HS-27A (cell line): ENCODE data around the gene BICC1.

ENCODE experiments used
- DNase-seq: peaks from one replicate; pipeline ENCODE4 v3.0.0-alpha.2; 2012; ENCODE audit warnings: low read depth, missing footprints

BICC1 gene

DNA sequence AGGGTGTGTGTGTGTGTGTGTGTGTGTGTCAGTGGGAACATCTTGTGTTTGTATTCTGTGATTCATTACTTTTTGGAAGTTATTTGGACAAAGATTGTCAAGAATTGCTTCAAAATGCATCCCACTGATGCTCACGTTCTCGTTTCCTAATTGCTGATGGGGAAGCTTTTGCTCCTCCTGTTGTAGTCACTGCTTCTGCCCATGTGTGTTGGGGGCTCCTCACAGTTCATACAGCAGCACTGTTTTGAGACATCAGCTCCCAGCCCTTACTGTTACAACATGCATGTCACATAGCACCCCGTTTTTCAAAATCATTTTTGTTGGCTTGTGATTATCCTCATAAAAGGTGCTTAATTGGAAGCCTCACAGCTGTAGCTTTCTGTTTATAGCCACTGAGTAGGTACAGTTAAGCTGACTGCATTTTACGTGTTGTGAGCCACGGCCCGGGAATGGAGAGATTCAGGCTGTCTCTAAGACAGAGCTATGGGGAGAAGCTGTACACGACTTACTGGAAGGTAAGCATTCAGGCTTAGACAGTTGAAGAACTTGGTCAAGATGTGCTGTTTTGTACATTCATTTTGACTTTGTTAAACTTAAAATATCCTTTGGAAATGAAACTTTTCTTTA lies 87.4 kb downstream of the BICC1 start:
- no peak for DNase-seq

DNA sequence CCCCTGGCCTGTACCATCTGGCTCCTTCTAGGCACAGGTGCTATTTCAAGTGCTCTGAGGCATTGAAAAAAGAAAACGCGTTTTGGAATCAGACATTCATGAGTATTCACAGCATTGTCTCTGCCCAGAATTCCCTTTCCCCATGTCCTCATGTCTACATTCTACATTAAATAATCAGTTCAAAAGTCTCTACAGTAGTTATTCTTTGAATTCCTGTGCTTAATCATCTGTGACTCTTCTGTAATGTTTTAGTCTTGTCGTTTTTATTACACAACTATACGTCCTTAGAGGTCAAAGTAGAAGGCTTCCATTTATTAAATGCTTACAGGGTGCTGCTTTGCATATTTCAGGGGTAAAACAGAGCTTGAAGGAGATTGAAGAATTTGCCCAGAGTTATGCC lies 95.7 kb downstream of the BICC1 start:
- no peak for DNase-seq

DNA sequence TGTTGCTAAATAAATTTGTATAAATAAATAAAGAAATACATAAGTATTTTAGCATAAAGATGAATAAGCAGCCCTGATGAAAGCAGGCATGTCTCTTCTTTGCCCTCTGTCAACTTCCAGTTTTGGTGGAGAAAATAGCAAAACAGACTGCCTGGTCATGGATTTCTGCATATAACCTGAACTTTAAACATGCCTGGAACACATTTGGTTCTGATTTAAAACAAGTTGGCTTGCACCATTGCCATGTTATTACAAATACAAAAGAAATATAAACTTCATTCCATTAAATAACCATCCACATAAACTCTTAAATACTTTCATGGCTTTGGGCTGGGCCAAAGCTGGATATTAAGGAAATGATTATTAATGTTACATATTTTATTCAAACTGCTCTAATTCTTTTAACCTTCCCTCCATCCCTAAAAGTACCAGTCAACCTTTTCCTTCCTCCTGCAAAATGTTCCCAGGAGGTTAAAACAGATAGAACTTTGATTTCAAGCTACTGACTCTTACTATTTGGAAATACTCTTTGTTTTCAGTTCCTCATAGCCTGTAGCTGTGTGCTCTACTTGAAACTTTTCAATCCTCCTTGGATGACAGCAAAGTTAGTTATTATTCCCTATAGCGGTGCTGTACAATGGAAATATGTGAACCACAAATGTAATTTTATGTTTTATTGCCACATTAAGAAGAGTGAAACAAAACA lies 96.3 kb downstream of the BICC1 start:
- no peak for DNase-seq

DNA sequence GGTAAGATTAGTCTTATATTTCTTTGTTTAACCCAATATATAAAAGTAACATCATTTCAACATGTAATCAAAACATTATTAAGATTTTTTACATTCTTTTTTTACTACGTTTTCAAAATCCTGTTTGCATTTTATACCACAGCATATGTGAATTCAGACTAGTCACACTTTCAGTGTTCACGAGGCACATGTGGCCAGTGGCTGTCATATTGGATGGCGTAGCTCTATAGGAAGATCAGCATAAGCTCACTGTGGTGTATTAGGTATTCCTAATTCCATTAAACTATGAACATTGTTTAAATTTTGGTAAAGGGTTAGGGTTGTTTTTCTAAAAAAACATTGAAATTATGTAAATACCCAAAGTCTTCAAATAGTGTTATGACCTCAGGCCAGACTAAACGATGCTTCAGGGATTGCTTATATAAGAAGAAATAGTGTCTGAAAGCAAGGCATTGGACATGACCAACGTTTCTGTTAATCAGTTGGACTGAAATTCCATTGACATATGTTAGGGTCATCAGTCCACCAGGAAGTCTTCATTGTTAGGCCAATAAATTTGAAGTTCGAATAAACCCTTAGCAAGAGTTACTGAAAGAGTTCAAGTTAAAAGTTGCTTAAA lies 97.0 kb downstream of the BICC1 start:
- DNase-seq: no peak

DNA sequence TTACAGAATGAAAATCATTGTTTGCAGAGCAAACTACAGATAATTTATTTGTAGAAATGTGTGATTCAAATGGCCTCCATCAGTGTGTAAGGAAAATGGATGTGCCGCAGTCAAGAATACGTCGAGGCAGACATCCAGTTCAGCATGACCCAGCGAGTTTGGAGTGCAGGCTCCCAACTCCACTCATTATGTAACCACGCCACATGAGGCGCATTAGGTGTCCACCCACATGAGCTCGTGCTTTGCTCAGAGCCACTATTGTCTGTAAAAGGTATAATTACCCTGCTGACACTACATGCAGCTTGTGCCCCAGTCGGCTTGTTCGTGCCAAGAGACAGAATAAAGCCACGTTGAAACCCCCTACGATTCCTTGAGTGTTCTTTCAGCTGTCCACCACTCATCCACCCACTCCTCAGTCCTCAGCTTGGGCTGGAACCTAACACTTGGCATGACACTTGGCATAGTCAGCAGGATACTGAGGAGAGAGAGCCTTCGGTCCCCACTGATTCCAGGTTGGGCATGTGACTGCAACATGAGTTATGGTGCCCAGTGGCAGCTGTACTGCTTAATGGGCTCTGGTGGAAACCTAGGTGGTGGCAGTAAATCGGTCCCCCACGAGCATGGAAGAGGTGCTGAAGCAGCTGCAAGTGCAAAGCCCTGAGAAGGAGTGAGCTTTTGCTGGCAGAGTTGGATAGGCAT lies 102.7 kb downstream of the BICC1 start:
- DNase-seq: no peak

DNA sequence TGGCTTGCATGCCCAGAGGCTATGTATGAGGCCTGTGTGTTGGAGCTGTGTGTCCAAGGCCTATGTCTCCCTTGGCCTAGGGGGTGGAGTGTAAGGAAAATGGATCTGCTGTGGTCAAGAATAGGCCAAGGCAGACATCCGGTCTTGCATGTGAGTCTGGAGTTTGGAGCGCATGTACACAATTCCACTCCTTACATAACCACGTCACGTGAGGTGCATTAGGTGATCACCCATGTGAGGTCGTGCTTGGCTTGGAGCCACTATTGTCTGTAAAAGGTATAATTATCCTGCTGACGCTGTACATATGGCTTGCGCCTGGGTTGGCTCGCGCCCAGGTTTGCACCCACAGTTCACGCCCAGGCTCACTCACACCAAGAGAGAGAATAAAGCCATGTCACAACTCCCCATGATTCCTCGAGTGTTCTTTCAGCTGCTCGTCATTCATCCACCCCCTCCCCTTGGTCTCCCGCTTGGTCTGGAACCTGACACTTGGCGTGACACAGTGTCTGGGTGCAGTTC lies 105.5 kb downstream of the BICC1 start:
- DNase-seq: no peak

DNA sequence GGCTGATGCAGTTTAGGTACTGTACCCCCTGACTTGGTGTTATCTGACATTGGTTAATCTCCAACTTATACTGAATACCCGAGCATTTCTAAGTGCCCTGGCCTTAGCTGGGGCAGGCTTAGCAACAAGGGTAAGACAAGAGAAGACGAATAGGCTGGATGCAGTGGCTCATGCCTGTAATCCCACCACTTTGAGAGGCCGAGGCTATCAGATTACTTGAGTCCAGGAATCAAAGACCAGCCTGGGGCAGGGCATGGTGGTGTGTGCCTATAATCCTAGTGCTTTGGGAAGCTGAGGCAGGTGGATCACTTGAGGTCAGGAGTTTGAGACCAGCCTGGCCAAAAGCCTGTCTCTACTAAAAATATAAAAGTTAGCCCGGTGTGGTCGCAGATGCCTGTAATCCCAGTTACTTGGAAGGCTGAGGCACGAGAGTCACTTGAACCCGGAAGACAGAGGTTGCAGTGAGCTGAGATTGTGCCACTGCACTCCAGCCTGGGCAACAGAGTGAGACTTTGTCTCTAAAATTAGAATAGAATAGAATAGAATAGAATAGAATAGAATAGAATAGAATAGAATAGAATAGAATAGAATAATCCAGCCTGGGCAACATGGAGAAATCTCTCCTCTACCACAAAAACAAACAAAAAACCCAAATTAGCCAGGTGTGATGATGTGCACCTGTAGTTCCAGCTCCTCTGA lies 108.9 kb downstream of the BICC1 start:
- no peak for DNase-seq

DNA sequence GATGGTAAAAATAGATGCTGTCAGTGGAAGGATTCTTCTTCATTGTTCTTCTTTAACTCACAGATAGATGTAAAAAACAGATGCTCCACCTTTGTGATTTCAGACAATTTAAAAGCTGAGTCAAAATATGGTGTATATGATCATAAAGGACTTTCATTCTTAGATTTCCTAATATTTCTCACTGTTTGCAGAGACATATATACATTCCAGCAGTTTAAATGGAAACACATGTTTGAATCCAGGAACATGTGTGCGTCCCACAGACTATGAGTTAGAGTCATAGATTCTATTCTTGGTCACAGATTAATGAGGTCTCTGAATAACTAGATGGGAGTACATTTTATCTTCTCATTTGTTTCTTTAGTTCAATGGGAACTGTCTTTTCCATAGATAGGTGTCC lies 109.6 kb downstream of the BICC1 start:
- no peak for DNase-seq

DNA sequence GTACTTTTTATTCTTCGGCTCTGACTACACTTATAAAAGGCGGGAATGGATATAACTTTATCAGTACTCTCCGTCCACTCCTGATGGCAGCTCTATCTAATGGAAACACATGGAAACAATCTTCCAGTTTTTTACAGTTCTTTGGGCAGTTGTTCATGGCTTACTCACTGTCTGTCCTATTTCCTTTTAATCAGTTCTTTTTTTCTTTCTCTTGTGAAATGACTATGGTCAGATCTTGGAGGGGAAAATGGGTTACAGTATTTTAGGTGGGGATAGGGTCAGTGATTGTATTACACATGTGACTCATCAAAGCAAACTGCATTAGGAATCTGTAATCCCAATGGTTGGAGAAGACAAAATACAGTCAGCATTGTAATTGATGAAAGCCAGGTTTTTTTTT lies 112.4 kb downstream of the BICC1 start:
- DNase-seq: no peak

DNA sequence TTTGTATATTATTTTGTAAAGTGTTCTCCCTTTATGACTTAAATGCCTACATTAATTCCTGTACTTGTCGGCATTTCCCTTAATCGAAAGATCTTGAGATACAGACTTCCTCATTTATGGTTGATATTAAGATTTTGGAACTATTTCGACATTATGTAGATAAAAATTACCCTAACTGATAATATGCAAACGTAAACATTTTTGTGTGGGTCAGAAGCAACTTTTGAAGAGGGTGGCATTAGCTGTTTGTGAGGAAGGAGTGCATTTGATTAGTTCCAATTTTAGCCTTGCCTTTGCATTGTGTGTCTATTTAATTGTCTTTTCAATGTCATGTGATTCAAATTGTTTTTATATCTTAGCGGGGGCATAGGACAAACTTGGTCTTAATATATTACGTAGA lies 114.7 kb downstream of the BICC1 start:
- DNase-seq: no peak

DNA sequence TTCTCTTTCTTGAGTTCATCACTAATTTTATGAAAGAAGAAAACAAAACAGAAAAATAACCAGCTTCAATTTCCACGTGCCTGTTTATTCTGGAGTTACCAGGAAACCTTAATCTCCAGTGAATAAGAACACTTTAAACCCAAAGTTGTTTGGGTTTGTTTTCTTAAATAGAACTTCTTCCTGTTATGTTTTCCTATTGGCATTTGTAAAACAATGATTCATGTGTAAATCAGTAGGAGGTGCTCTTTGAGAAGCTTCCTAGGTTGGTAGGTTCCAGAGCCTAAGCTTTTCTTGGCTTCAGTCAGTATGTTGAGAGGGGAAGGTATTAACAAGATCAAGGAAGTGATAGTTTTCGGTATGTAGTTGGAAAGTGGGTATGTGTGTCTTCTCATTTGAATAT lies 119.0 kb downstream of the BICC1 start:
- no peak for DNase-seq

DNA sequence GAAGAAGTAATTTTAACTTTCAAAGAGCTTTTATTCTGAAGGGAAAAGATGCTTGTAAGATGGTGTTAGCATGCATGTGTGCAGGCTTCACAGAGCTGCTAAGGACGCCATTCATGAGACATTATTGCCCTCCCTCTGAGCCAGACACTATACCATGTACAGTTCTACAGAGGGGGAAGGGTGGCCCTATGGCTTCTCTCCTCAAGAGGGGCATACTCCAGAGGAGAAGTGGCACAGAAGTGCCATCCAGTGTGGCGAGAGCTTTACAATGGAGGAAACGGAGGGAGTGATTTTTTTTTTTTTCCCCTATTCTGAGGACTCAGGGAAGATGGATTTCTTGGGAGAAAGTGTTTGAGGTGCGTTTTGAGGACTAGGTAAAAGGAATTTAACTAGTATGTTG lies 119.5 kb downstream of the BICC1 start:
- no peak for DNase-seq

DNA sequence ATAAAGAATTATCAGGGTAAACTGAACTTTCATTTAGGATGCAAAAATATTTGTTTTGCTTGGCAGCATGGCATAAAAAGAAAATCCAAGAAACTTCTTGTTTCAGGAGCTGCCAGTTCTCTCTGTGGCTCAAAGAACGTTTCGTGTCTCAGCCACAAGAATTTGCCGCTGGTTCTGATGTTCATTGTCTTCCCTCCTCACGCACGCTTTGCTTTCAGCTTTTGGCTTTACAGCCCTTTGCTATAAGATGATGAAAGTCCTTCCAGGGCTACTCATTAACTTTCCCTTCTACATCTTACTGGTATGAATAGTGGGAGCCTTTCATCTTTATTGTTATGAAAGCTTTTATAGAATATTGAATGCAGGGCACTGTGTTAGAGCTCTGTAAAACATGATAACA lies 124.7 kb downstream of the BICC1 start:
- DNase-seq: no peak

DNA sequence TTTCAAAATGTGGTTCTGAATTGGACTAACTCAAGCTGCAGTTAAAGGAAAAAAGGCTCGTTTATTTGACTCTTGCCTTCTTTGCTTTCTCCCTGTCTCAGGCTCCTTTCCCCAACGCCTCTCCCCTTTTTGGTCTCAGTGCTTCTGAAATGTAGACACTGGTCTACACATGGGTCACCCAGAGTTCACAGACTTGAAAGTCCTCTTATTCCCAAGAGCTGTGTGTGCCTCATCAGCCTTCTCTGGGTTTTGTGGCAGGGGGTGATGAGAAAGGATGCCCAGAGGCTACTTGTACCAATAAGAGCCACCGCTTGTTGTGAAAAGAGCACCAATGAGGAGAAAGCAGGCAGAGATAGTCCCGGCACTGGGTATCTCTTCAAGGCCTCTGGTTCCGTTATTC lies 125.7 kb downstream of the BICC1 start:
- no peak for DNase-seq

DNA sequence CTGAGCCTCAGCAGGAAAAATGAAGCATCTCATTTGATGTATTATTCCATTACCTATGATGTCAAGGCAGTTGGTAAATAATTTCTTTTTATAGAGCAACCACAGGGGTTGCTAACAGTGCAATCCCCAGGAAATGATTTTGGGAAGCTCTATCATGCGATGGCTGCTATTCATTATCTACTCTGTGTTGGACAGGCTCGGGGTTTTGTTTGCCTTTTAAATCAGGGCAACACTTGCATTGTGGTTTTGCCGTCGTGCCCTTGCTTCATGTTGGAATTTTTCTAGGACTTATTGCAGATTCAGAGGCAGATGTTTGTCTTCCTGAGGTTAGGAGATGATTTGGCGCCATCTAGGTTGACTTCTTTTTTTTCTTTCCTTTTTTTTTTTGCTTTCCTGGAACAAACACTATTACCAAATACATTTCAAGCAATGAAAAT lies 128.4 kb downstream of the BICC1 start:
- DNase-seq: no peak

DNA sequence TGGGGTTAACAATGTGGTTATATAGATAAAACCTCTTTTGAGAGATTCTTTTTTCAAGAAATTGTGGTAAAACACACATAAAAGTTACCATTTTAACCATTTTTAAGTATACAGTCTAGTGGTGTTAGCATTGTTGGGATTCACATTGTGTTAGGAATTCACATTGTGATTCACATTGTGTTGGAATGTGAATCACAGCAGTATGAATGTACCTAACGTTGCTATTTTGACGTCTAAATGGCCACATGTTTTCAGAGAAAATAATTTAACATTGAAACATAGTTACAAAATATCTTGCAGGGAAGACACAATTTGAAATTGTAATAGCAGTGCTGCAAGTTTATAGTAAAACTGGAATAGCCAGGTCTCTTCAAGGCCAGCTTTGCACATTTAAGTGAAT lies 129.0 kb downstream of the BICC1 start:
- no peak for DNase-seq

DNA sequence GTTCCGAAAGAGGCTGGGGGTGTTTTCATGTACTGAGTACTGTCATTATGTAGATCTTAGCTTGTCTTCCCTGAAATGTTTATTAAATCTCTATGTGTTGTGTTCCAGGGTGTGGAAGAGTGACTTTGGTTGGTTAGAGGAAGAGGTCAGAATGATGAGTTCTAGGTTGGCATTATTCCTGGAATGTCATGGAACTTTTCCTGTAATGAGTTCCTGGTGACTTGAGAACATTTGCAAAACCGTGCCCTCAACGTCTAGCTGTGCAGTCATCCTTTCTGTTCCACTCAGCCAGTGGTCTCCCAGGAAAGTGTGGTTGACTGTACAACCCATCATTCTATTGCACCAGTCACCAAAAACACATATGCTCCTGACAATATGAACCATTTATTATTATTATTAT lies 129.6 kb downstream of the BICC1 start:
- no peak for DNase-seq

DNA sequence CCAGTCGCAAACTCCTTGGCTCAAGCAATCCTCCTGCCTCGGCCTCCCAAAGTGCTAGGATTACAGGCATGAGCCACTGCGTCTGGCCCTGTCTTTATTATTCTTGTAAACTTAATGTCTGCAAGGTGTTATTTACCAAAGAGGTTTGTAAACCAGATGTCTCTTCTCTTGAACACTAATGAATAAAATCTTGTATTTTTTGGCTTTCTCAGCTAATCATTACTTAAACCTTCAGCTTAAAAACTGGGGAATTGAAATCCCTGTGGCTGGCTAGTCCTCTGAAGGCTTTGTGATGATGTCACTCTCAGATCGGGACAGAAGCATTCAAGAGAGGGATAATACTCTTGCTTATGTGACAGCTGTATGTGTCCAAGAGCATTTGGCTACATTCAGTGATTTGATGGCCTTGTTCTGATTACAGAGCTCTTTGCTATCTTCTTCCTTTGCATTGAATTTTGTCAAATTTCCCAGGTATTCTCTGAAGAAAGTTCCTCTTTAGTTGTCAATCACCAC lies 130.3 kb downstream of the BICC1 start:
- DNase-seq: no peak

DNA sequence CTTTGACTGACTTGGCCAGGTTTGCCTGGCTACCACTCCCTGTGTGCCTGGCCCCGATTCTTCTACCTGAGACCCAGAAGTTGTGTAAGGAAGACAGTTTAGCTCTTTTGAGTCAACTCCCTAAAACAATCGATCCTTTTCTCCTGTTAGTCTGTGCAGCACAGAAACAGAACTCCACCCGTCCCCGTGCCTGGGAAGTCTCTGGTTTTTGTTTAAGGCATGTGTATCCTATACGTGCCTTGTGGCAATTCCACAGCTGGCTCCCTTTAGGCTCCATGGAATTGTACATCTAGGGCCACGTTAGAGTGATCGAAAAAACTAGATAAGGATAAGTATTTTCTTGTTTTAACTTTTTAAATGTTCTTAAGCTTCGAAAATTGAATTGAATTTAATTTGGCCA lies 131.6 kb downstream of the BICC1 start:
- DNase-seq: no peak

DNA sequence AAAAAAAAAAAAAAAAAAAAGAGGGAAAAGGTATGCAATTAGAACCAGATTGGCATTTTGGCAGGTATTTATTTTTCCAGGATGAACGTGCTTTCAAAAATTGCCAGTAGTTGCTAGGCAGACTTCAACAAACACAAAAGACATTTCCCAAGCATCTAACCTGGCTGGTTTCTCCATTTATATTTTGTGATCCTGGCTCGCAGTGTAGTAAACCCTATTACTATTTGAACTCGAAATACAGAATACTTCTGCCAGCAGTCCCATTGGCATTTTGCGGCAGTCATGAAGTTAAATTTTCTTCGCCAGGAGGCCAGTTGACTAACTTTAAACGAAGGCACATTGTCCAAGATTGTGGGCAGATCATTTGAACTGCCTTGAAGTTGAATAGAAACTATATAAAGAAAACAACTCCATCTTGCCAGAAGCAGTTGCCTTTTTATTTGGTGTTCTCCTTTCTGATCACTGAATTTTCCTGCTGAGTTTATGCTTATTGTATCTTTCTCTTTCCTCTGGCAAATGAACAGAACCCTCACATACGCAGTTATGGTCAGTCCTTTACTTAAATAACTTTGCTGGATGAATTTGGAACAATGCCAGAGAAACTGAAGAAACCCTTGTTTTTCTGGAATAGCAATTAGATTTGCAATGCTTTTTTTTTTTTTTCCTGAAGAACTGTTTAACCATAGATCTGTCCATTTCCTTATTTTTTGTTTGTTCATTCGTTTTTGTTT lies 132.9 kb downstream of the BICC1 start:
- no peak for DNase-seq

DNA sequence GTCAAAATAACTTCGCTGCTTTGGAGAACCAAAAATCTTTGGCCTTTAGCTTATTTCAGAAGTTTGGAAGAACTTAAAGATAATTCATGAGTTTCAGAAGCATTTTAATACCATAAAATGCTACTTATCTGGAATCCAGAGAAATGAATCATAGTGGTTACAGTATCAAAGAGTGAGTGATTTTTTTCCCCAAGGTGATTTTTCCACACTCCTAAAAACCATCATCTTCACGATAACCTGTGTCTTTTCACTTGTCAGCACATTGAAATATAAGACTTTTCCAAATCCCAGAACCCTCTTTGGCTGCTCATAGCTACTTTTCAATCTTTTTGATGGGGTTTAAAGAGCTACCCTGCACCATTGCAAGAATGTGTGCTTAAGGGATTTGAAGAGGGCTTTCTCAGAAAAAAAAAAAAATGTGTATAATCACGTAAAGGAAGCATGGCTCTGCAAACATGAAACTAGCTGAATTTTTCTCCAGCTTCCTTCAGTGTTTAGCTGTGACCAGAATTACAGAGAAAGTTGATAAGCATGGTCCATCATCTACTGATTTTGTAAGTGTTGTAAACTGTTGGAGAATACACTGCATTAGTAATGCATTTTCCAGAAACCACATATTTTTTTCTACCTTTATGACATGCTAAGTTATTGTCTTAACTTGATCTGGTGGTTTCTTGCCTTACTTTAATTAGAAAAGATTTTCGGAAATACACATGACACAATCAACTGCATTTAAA lies 134.9 kb downstream of the BICC1 start:
- no peak for DNase-seq
